GM12864 (cell line): ENCODE results near the gene C2CD4B.

Source experiments
- DNase-seq: peaks from one replicate; pipeline ENCODE4 v3.0.0-alpha.2; 2011; ENCODE audit warnings: low read depth
- H3K4me3 ChIP-seq: 2 replicates; pipeline ENCODE4 v1.5.1; 2011; ENCODE audit warnings: mild to moderate bottlenecking, low read depth, low read length, control low read depth
- CTCF ChIP-seq: IDR thresholded peaks from 2 replicates; pipeline ENCODE4 v1.5.1; 2011; ENCODE audit warnings: low read depth, mild to moderate bottlenecking, moderate library complexity, low read length, control low read depth, inconsistent platforms; ENCODE audit errors: missing control alignments

C2CD4B gene

GRCh38 chr15:62190675-62191074, 25.6 kb upstream of the C2CD4B start:
- DNase-seq: no peak
- no peak overlapping the region for H3K4me3 ChIP-seq
- TF ChIP-seq CTCF: no peak

GRCh38 chr15:62190274-62190673, 25.2 kb upstream of the C2CD4B start:
- DNase-seq: no peak
- no peak overlapping the region for H3K4me3 ChIP-seq
- TF ChIP-seq CTCF: no peak

GRCh38 chr15:62188744-62189143, 23.7 kb upstream of the C2CD4B start:
- no peak for TF ChIP-seq CTCF
- DNase-seq: no peak
- no peak overlapping the region for H3K4me3 ChIP-seq

DNA sequence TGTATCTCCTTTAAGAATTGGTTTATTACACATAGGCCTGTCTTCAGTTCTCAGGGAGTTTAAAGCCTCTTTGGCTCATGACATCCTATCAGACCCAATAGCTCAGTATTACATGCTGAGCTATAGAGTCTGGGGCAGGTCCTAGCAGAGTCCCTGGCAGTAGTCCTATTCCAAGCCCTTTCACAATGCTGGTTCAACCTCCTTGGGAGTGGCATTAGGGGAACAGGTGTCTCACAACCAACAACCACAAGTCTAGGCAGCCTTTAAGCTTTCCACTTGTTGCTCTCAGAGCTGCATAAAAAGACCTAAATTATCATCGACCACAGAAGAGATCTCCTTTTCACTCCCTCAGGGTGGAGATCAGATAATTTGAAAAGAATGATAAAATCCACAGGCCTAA, 22.8 kb upstream of the C2CD4B start:
- TF ChIP-seq CTCF: no peak
- DNase-seq: no peak
- no peak overlapping the region for H3K4me3 ChIP-seq

DNA sequence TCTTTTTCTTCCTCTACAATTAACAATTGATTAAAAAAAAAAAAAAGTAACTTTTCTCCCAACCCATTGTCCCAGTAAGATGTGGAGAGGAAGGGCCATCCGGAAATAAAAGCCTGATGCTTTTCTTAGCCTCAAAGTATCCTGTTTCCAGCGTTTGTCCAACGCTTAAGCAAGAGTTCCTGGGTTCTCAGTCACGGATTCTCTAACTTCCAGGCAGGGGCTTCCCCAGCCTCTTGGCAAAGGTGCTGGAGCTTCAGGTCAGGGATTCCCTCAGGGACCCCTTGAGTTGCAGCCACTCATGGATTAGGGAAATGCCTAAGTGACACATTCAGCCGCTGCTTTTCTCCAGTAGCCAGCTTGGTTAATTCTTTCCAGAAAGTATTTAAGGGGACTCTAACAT, 22.3 kb upstream of the C2CD4B start:
- no peak for TF ChIP-seq CTCF
- no peak for DNase-seq
- no peak overlapping the region for H3K4me3 ChIP-seq

GRCh38 chr15:62186578-62186977, 21.5 kb upstream of the C2CD4B start:
- no peak overlapping the region for H3K4me3 ChIP-seq
- TF ChIP-seq CTCF: no peak
- no peak for DNase-seq

DNA sequence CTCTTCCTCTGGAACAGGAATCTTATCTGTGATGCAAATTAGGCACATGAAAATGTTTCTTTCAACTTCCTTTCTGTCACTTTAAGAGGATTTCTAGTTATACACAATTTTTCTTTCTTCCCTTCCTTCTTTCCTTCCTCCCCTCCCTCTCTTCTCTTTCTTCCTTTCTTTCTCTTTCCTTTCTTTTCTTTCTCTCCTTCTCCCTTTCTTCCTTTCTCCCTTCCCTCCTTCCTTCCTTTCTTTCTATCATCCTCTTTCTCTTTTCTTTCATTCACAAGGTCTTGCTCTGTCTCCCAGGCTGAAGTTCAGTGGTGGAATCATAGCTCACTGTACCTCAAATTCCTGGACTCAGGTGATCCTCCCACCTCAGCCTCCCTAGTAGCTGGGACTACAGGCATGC, 18.0 kb upstream of the C2CD4B start:
- no peak for DNase-seq

More for the DNA sequence above, 18.0 kb upstream of the C2CD4B start:
- no peak overlapping the region for H3K4me3 ChIP-seq
- no peak for TF ChIP-seq CTCF
